ENCODE measurements around the gene SPSB3. TPM values are rescaled to one million over a fixed set of nuclear protein-coding genes. Genes with fewer than 3 reads are reported as not detected.

The SPSB3 gene
- total and polyA plus RNA-seq, 2 of the 13 experiments (the other 11 are each of a cell fraction or from before 2014, with no cell fraction given): 13.2 to 21.9 TPM

DNA sequence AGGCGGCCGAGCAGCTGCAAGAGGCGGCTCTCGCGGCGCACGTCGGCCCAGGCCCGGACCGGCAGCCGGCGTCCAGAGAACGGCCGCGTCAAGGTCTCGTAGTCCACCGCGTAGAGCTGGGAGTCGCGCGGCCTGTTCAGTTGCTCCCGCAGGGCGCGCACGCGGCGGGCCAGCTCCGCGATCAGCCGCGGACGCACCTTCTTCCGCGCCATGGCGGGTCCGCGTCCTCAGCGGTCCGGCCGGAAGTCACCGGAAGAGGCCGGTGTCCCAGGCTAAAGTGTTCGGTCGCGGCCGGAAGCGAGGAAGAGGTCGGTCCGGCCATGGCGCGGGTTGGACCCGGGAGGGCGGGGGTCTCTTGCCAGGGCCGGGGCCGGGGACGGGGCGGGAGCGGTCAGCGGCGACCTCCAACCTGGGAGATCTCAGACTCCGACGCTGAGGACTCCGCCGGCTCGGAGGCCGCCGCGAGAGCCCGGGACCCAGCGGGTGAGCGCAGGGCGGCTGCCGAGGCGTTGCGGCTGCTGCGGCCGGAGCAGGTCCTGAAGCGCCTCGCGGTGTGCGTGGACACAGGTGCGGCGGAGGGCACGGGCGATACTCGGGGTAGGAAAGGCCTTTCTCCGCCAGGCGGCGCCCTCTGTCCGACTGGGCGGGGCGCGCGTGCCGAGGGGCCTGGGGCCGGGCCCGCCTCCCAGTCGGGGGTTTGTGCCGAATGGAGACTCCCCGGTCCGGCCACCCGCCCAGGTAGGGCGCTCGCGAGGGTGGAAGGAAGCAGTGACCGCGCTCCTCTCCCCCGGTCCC, 9.3 kb downstream of the SPSB3 start, which contains the start of gene MRPS34 (continued):
- TF ChIP-seq, protein P1, sequence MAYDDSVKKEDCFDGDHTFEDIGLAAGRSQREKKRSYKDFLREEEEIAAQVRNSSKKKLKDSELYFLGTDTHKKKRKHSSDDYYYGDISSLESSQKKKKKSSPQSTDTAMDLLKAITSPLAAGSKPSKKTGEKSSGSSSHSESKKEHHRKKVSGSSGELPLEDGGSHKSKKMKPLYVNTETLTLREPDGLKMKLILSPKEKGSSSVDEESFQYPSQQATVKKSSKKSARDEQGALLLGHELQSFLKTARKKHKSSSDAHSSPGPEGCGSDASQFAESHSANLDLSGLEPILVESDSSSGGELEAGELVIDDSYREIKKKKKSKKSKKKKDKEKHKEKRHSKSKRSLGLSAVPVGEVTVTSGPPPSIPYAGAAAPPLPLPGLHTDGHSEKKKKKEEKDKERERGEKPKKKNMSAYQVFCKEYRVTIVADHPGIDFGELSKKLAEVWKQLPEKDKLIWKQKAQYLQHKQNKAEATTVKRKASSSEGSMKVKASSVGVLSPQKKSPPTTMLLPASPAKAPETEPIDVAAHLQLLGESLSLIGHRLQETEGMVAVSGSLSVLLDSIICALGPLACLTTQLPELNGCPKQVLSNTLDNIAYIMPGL (CRISPR knock-in tag; IDR thresholded peaks at IDR 0.05; ENCODE audit: borderline replicate concordance in 1 of 2, low read depth in 1 of 2): peak; percentile 94 to 98
- TF ChIP-seq MXI1 (IDR thresholded peaks at IDR 0.05; ENCODE audit: borderline replicate concordance, low read depth, low read length): peak; percentile 78; the same call in 2 of the 3 replicates
- no peak for TF ChIP-seq ONECUT2 (CRISPR knock-in tag; IDR thresholded peaks at IDR 0.05)
- TF ChIP-seq MAFK (conservative IDR thresholded peaks at IDR 0.05 in 1 of 2, IDR thresholded peaks at IDR 0.05 in 1 of 2; ENCODE audit: low read length in 2 of 2): no peak
- TF ChIP-seq MEF2D (CRISPR knock-in tag; IDR thresholded peaks at IDR 0.05): no peak
- no peak; the same call in 1 of the 2 replicates for TF ChIP-seq ZNF607 (CRISPR knock-in tag; IDR thresholded peaks at IDR 0.05; ENCODE audit: borderline replicate concordance)
- peak; percentile 41; the same call in 1 of the 2 replicates for TF ChIP-seq RFX5 (IDR thresholded peaks at IDR 0.05; ENCODE audit: low read depth, low read length)
- TF ChIP-seq KAT8 (CRISPR knock-in tag; IDR thresholded peaks at IDR 0.05): peak; percentile 94
- TF ChIP-seq, protein P2, sequence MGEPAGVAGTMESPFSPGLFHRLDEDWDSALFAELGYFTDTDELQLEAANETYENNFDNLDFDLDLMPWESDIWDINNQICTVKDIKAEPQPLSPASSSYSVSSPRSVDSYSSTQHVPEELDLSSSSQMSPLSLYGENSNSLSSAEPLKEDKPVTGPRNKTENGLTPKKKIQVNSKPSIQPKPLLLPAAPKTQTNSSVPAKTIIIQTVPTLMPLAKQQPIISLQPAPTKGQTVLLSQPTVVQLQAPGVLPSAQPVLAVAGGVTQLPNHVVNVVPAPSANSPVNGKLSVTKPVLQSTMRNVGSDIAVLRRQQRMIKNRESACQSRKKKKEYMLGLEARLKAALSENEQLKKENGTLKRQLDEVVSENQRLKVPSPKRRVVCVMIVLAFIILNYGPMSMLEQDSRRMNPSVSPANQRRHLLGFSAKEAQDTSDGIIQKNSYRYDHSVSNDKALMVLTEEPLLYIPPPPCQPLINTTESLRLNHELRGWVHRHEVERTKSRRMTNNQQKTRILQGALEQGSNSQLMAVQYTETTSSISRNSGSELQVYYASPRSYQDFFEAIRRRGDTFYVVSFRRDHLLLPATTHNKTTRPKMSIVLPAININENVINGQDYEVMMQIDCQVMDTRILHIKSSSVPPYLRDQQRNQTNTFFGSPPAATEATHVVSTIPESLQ (CRISPR knock-in tag; conservative IDR thresholded peaks at IDR 0.05): 0 out of 2 replicates have a peak, but pooled peaks have one; percentile 63
- TF ChIP-seq, protein P3, sequence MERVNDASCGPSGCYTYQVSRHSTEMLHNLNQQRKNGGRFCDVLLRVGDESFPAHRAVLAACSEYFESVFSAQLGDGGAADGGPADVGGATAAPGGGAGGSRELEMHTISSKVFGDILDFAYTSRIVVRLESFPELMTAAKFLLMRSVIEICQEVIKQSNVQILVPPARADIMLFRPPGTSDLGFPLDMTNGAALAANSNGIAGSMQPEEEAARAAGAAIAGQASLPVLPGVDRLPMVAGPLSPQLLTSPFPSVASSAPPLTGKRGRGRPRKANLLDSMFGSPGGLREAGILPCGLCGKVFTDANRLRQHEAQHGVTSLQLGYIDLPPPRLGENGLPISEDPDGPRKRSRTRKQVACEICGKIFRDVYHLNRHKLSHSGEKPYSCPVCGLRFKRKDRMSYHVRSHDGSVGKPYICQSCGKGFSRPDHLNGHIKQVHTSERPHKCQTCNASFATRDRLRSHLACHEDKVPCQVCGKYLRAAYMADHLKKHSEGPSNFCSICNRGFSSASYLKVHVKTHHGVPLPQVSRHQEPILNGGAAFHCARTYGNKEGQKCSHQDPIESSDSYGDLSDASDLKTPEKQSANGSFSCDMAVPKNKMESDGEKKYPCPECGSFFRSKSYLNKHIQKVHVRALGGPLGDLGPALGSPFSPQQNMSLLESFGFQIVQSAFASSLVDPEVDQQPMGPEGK (CRISPR knock-in tag; IDR thresholded peaks at IDR 0.05): peak; percentile 69
- TF ChIP-seq ZNF766 (CRISPR knock-in tag; IDR thresholded peaks at IDR 0.05; ENCODE audit: borderline replicate concordance): peak; percentile 81; the same call in 1 of the 2 replicates
- 0 out of 2 replicates have a peak, but pooled peaks have one; percentile 93 for TF ChIP-seq ZNF589 (CRISPR knock-in tag; conservative IDR thresholded peaks at IDR 0.05)
- no peak for TF ChIP-seq DNMT3B (CRISPR knock-in tag; conservative IDR thresholded peaks at IDR 0.05)
- TF ChIP-seq SAP130 (CRISPR knock-in tag; IDR thresholded peaks at IDR 0.05; ENCODE audit: low read depth): peak; percentile 87
- peak; percentile 67; the same call in 1 of the 2 replicates for TF ChIP-seq ZNF557 (CRISPR knock-in tag; IDR thresholded peaks at IDR 0.05)
- TF ChIP-seq SRSF1 (optimal IDR thresholded peaks at IDR 0.05; ENCODE audit: low read depth, low read length): no peak
- TF ChIP-seq IKZF4 (CRISPR knock-in tag; IDR thresholded peaks at IDR 0.05; ENCODE audit: borderline replicate concordance, low read depth, not compliant biosample characterization): peak; percentile 44
- TF ChIP-seq, protein P4, sequence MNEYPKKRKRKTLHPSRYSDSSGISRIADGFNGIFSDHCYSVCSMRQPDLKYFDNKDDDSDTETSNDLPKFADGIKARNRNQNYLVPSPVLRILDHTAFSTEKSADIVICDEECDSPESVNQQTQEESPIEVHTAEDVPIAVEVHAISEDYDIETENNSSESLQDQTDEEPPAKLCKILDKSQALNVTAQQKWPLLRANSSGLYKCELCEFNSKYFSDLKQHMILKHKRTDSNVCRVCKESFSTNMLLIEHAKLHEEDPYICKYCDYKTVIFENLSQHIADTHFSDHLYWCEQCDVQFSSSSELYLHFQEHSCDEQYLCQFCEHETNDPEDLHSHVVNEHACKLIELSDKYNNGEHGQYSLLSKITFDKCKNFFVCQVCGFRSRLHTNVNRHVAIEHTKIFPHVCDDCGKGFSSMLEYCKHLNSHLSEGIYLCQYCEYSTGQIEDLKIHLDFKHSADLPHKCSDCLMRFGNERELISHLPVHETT (CRISPR knock-in tag; conservative IDR thresholded peaks at IDR 0.05): peak; percentile 87; the same call in 1 of the 2 replicates
- TF ChIP-seq ZNF567 (CRISPR knock-in tag; IDR thresholded peaks at IDR 0.05; ENCODE audit: borderline replicate concordance): no peak
- peak; percentile 90 for TF ChIP-seq ATF7-NPFF (CRISPR knock-in tag; IDR thresholded peaks at IDR 0.05; ENCODE audit: low read depth)
- no peak for TF ChIP-seq ZFP36L2 (CRISPR knock-in tag; IDR thresholded peaks at IDR 0.05)
- TF ChIP-seq SPEN (CRISPR knock-in tag; IDR thresholded peaks at IDR 0.05; ENCODE audit: low read depth): peak; percentile 92

Measured in HepG2 (cell line).